KMS-11 (cell line): Measurements from ENCODE around the gene GPBP1.
"Not testable (repeated sequence)": the region's sequence is repeated elsewhere in the genome, so short reads cannot be mapped to it uniquely, and the experiment has no call there.

ENCODE experiments used
- H2AFZ ChIP-seq: fragments of 200-600 bp; sonication (generic); 2 replicates; pipeline ENCODE4 v1.6.1; 2016; ENCODE audit warnings: antibody characterized with exemption, mixed run types, low read depth
- H3K27ac ChIP-seq: fragments of 200-600 bp; sonication (generic); 2 replicates; pipeline ENCODE4 v1.6.1; 2016; ENCODE audit warnings: mild to moderate bottlenecking, mixed run types
- H3K27me3 ChIP-seq: fragments of 200-600 bp; sonication (generic); 2 replicates; pipeline ENCODE4 v1.6.1; 2017; ENCODE audit warnings: mild to moderate bottlenecking, low read depth, mixed run types, moderate library complexity; ENCODE audit not compliant: insufficient read depth
- H3K36me3 ChIP-seq: fragments of 200-600 bp; sonication (generic); 2 replicates; pipeline ENCODE4 v1.6.1; 2017; ENCODE audit warnings: mild to moderate bottlenecking, mixed run types; ENCODE audit not compliant: insufficient read depth
- H3K4me1 ChIP-seq: fragments of 200-600 bp; sonication (generic); 2 replicates; pipeline ENCODE4 v1.6.1; 2016; ENCODE audit warnings: mild to moderate bottlenecking, low read depth, mixed run types; ENCODE audit not compliant: poor library complexity, severe bottlenecking
- H3K4me2 ChIP-seq: fragments of 200-600 bp; sonication (generic); 2 replicates; pipeline ENCODE4 v1.7.0; 2016; ENCODE audit warnings: mild to moderate bottlenecking, mixed run types
- H3K4me3 ChIP-seq: fragments of 200-600 bp; sonication (generic); IDR thresholded peaks from 2 replicates; pipeline ENCODE4 v1.6.1; 2017; ENCODE audit warnings: low read depth, low read length, mixed read lengths; ENCODE audit not compliant: insufficient read depth
- H3K79me2 ChIP-seq: fragments of 200-600 bp; sonication (generic); 2 replicates; pipeline ENCODE4 v1.6.1; 2016; ENCODE audit warnings: low read depth, mixed run types; ENCODE audit not compliant: insufficient read depth
- H3K9ac ChIP-seq: fragments of 200-600 bp; sonication (generic); 2 replicates; pipeline ENCODE4 v1.6.1; 2016; ENCODE audit warnings: mild to moderate bottlenecking, mixed run types
- H4K20me1 ChIP-seq: fragments of 200-600 bp; sonication (generic); 2 replicates; pipeline ENCODE4 v1.6.1; 2016; ENCODE audit warnings: mild to moderate bottlenecking, mixed run types; ENCODE audit not compliant: insufficient read depth
- CTCF ChIP-seq: fragments of 200-600 bp; sonication (generic); conservative IDR thresholded peaks from 2 replicates; pipeline ENCODE4 v1.6.1; 2017; ENCODE audit warnings: low read depth, mild to moderate bottlenecking, antibody characterized with exemption, low read length, moderate library complexity, mixed read lengths

The GPBP1 gene

GRCh38 chr5:57191986-57192385 lies 18.1 kb downstream of the GPBP1 start:
- peaks cover 100% of the 10 kb centered on the region for H3K79me2 ChIP-seq
- no peak overlapping the region for H3K9ac ChIP-seq
- no peak overlapping the region for H3K27ac ChIP-seq
- TF ChIP-seq CTCF: no peak
- no peak overlapping the region for H2AFZ ChIP-seq
- H3K4me1 ChIP-seq: peaks cover 28% of the 10 kb centered on the region
- no peaks in the 10 kb centered on the region; the same call in 1 of the 2 replicates for H3K36me3 ChIP-seq
- H3K4me2 ChIP-seq: no peak overlapping the region
- peaks cover 62% of the 10 kb centered on the region for H4K20me1 ChIP-seq
- no peaks in the 10 kb centered on the region for H3K27me3 ChIP-seq
- H3K4me3 ChIP-seq: no peak overlapping the region

GRCh38 chr5:57192832-57193231 lies 19.0 kb downstream of the GPBP1 start:
- not testable (repeated sequence) for H2AFZ ChIP-seq, H3K4me2 ChIP-seq, H3K4me3 ChIP-seq, H3K27ac ChIP-seq, H3K36me3 ChIP-seq, H3K9ac ChIP-seq, H3K27me3 ChIP-seq
- Histone ChIP-seq H3K79me2 (peaks cover 100% of the 10 kb centered on the region), H3K4me1 (peaks cover 22% of the 10 kb centered on the region), H4K20me1 (peaks cover 54% of the 10 kb centered on the region)

- H3K27me3 ChIP-seq: no peaks in the 10 kb centered on the region
- H4K20me1 ChIP-seq: peaks cover 46% of the 10 kb centered on the region
- H3K4me1 ChIP-seq: peaks cover 16% of the 10 kb centered on the region
- H3K79me2 ChIP-seq: peaks cover 100% of the 10 kb centered on the region
- no peak overlapping the region for H2AFZ ChIP-seq
- H3K4me3 ChIP-seq: no peak overlapping the region
- H3K4me2 ChIP-seq: no peak overlapping the region
- H3K9ac ChIP-seq: no peak overlapping the region
- H3K27ac ChIP-seq: no peak overlapping the region
- no peak for TF ChIP-seq CTCF
- H3K36me3 ChIP-seq: no peaks in the 10 kb centered on the region; the same call in 1 of the 2 replicates
Measured at GRCh38 chr5:57193757-57194413, 20.0 kb downstream of the GPBP1 start.

- Histone ChIP-seq H3K27ac (no peak overlapping the region), H3K79me2 (peaks cover 99% of the 10 kb centered on the region), H3K4me3 (no peak overlapping the region), H3K36me3 (peaks cover 3% of the 10 kb centered on the region; the same call in 1 of the 2 replicates), H3K4me1 (peaks cover 20% of the 10 kb centered on the region), H3K9ac (no peak overlapping the region), H4K20me1 (peaks cover 42% of the 10 kb centered on the region), H2AFZ (no peak overlapping the region), H3K4me2 (no peak overlapping the region), H3K27me3 (no peaks in the 10 kb centered on the region)
- no peak for TF ChIP-seq CTCF
Measured at GRCh38 chr5:57194653-57195052, 20.8 kb downstream of the GPBP1 start.

- Histone ChIP-seq H3K36me3 (peaks cover 3% of the 10 kb centered on the region; the same call in 1 of the 2 replicates), H3K27me3 (no peaks in the 10 kb centered on the region), H2AFZ (no peak overlapping the region), H3K4me3 (no peak overlapping the region), H3K4me2 (no peak overlapping the region), H3K27ac (no peak overlapping the region), H4K20me1 (peaks cover 38% of the 10 kb centered on the region), H3K79me2 (peaks cover 99% of the 10 kb centered on the region), H3K9ac (no peak overlapping the region), H3K4me1 (peaks cover 21% of the 10 kb centered on the region)
- TF ChIP-seq CTCF: no peak
Measured at GRCh38 chr5:57195060-57195459, 21.2 kb downstream of the GPBP1 start.
